Large intestine (tissue), 3 donors: ENCODE measurements around the gene ANO1. TPM values are rescaled to one million over a fixed set of nuclear protein-coding genes. Genes with fewer than 3 reads are reported as not detected.

Experiments used
- DNase-seq, 2 donors: peaks; one replicate each; pipeline versions ENCODE4 v3.0.0 to v3.0.0-alpha.2; 2013
- H3K27ac ChIP-seq: one replicate; pipeline ENCODE4 v1.5.1; 2013; ENCODE audit warnings: low read length
- H3K27me3 ChIP-seq: 2 replicates; pipeline ENCODE4 v1.6.1; 2013; ENCODE audit warnings: low read length; ENCODE audit not compliant: control insufficient read depth, insufficient read depth
- H3K36me3 ChIP-seq: 2 replicates; pipeline ENCODE4 v1.6.1; 2013; ENCODE audit warnings: low read length; ENCODE audit not compliant: control insufficient read depth, insufficient read depth
- H3K4me1 ChIP-seq: one replicate; pipeline ENCODE4 v1.6.1; 2013; ENCODE audit warnings: low read length; ENCODE audit not compliant: control insufficient read depth, insufficient read depth
- H3K4me3 ChIP-seq: one replicate; pipeline ENCODE4 v1.5.1; 2013; ENCODE audit warnings: low read length
- H3K9me3 ChIP-seq: one replicate; pipeline ENCODE4 v1.6.1; 2013; ENCODE audit warnings: mild to moderate bottlenecking, low read depth, low read length, moderate library complexity; ENCODE audit not compliant: control insufficient read depth
- WGBS: methylation state at CpG from one replicate; pipeline ENCODE4 v1.1.5; 2013; ENCODE audit warnings: low lambda C conversion rate; ENCODE audit not compliant: insufficient coverage; 5-methylcytosine and 5-hydroxymethylcytosine counted together
- polyA plus RNA-seq: library from polyadenylated mRNA; unstranded; fragments of 120-200 nt; gene quantifications from one replicate; pipeline ENCODE4 v1.2.1, GENCODE V29; 2013

Gene ANO1
- polyA plus RNA-seq, 1 donor: 12.3 TPM

DNA sequence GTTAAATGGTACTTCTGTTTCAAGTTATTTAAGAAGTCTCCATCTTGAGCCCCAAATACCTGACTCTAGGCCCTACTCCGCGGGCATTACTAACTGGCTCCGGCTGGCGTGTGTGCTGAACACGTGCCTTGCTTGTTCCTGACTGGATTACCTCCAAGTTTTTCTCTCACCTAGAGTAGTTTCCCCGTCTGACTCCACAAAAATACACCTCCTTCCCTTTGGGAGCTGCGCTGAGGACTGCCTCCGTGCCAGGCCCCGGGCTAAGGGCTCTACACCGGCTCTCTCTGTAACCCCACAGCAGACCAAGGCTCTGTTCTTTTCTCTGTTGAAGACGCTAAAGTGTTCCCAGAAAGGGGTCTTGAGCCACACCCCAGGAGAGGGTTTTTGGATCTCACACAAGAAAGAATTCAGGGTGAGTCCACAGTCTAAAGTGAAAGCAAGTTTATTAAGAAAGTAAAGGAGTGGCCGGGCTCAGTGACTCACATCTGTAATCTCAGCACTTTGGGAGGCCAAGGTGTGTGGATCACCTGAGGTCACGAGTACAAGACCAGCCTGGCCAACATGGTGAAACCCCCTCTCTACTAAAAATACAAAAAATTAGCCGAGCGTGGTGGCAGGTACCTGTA lies 61.8 kb downstream of the ANO1 start:
- DNase-seq: peak in 1 of 2 donors; percentile 24
- H3K36me3 ChIP-seq: no peaks in the 10 kb centered on the region
- 66% methylated on average over 3 of the region's 15 CpGs for WGBS
- H3K27ac ChIP-seq: no peak overlapping the region
- no peaks in the 10 kb centered on the region for H3K9me3 ChIP-seq
- H3K4me1 ChIP-seq: peaks cover 10% of the 10 kb centered on the region
- peaks cover 38% of the 10 kb centered on the region for H3K27me3 ChIP-seq
- no peak overlapping the region for H3K4me3 ChIP-seq

DNA sequence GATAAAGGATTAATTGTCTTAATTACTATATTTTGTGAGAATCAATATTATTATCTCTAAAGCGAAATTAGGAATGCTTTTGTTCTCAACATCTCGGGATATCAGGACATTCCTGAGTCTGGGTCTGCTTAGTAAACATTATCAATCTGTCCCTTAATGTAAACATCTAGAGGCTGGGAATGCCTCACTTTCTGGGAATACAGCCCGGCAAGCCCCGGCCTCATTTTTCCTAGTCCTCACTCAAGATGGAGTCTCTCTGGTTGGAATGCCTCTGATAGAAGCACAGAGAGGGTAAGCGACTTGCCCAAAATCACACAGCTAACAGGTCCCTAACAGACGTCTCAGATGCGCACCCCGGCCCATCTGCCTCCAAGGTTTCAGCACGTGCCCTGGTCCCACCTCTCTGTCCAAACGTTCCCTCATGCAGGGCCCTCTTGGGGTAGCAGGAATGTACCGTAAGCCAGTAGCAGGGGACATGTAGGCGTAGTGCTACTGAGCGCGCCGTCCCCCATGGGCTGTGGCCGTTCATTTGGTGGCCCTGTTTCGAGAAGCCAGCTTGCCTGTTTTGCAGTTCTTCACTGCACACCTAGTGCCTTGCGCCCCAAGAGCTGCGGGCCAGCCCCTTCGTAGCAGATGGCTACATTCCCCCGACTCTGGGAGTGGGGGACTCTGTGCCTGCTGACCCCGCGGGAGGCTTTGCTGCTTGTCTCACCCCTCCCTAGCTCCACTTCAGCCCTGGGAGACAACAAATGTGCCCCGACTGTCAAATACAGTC lies 62.8 kb downstream of the ANO1 start:
- Histone ChIP-seq H3K4me1 (peaks cover 10% of the 10 kb centered on the region), H3K9me3 (no peaks in the 10 kb centered on the region), H3K27ac (no peak overlapping the region), H3K27me3 (peaks cover 41% of the 10 kb centered on the region), H3K36me3 (no peaks in the 10 kb centered on the region), H3K4me3 (no peak overlapping the region)
- no CpG with 5 or more reads among the region's 24 CpGs for WGBS
- peak in 1 of 2 donors; percentile 5 for DNase-seq

GRCh38 chr11:70141486-70142220 lies 63.5 kb downstream of the ANO1 start:
- Histone ChIP-seq H3K27me3 (peaks cover 45% of the 10 kb centered on the region), H3K4me3 (no peak overlapping the region)
- no peak for DNase-seq

DNA sequence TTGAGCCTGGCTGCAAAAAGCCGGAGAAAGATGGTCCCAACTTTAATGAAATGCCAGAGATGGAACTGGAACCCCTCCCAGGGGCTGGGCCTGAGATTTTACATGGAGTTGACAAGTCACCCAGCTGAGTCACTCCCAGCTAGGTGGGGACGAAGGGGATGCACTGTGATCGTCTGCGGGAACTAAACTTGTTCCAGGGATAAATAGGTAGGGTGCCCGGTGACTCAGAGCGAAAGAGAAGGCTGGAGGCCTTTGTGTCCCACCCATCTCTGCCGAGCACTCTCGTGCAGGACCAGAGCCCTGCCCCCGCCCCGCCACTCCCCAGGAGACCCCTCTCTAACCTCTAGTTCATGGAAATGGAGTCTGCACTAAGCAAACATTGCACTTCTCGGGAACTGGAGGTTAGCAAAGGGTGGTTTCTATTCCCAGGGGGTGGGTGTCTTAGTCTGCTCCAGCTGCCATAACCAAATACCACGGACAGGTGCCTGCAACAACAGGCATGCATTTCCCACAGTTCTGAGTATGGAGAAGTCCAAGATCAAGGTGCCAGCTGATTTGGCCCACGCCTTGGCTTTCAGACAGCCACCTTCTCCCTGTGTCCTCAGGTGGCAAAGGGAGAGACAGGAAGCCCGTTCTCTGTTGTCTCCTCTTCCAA lies 64.2 kb downstream of the ANO1 start:
- WGBS: no CpG with 5 or more reads among the region's 14 CpGs
- peak in 1 of 2 donors; percentile 4 for DNase-seq
- H3K4me3 ChIP-seq: no peak overlapping the region
- peaks cover 49% of the 10 kb centered on the region for H3K27me3 ChIP-seq
- H3K27ac ChIP-seq: no peak overlapping the region
- no peaks in the 10 kb centered on the region for H3K36me3 ChIP-seq
- peaks cover 10% of the 10 kb centered on the region for H3K4me1 ChIP-seq
- no peaks in the 10 kb centered on the region for H3K9me3 ChIP-seq

More at GRCh38 chr11:70141486-70142220, 63.5 kb downstream of the ANO1 start:
- Histone ChIP-seq H3K9me3 (no peaks in the 10 kb centered on the region), H3K27ac (no peak overlapping the region), H3K4me1 (peaks cover 10% of the 10 kb centered on the region), H3K36me3 (no peaks in the 10 kb centered on the region)
- WGBS: 8% methylated on average over 2 of the region's 20 CpGs

GRCh38 chr11:70144262-70144661 lies 66.1 kb downstream of the ANO1 start:
- peaks cover 54% of the 10 kb centered on the region for H3K27me3 ChIP-seq

GRCh38 chr11:70145071-70145470 lies 67.0 kb downstream of the ANO1 start:
- peaks cover 8% of the 10 kb centered on the region for H3K4me1 ChIP-seq
- no CpG with 5 or more reads among the region's 6 CpGs for WGBS
- no peak for DNase-seq
- no peaks in the 10 kb centered on the region for H3K9me3 ChIP-seq
- peaks cover 54% of the 10 kb centered on the region for H3K27me3 ChIP-seq
- no peak overlapping the region for H3K27ac ChIP-seq
- H3K4me3 ChIP-seq: no peak overlapping the region
- H3K36me3 ChIP-seq: no peaks in the 10 kb centered on the region

More at GRCh38 chr11:70144262-70144661, 66.1 kb downstream of the ANO1 start:
- Histone ChIP-seq H3K36me3 (no peaks in the 10 kb centered on the region), H3K9me3 (no peaks in the 10 kb centered on the region), H3K4me3 (no peak overlapping the region), H3K4me1 (peaks cover 10% of the 10 kb centered on the region), H3K27ac (no peak overlapping the region)
- no CpG with 5 or more reads among the region's 10 CpGs for WGBS
- DNase-seq: no peak

DNA sequence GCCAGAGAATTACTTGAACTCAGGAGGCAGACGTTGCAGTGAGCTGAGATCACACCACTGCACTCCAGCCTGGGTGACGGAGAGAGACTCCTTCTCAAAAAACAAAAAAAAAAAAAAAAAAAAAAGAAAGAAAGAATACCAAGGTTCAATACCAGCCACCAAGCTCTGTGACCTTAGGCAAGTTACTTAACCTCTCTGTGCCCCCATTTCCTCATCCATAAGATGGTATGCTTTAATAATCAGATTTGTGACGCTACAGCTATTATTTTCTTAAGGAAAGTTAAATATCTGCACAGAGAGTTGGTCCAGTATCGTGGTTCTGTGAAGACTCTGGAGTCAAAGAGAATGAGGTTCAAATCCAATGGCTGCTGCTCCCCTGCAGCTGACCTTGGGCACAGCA lies 67.7 kb downstream of the ANO1 start:
- Histone ChIP-seq H3K4me1 (peaks cover 6% of the 10 kb centered on the region), H3K27me3 (peaks cover 52% of the 10 kb centered on the region), H3K36me3 (no peaks in the 10 kb centered on the region), H3K27ac (no peak overlapping the region), H3K4me3 (no peak overlapping the region), H3K9me3 (no peaks in the 10 kb centered on the region)
- 86% methylated on average over 1 of the region's 4 CpGs for WGBS
- no peak for DNase-seq

DNA sequence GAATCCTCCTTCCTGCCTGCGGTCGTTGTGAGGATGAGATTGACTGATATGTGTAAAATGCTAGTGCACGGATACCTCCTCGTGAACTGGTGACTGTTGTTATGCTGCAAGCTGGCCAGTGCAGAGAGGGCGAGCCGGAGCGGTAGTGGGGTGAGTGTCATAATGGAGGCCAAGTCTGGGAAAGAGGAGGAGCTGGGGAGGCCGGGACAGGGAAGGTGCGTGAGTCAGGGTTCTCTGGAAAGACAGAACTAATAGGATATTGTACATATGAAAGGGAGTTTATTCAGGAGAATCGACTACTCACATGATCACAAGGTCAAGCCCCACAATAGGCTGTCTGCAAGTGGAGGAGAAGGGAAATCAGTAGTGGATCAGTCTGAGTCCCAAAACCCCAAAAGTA lies 68.2 kb downstream of the ANO1 start:
- 63% methylated on average over 3 of the region's 10 CpGs for WGBS

GRCh38 chr11:70146895-70147520 lies 68.9 kb downstream of the ANO1 start:
- Histone ChIP-seq H3K4me3 (no peak overlapping the region), H3K36me3 (no peaks in the 10 kb centered on the region), H3K4me1 (no peaks in the 10 kb centered on the region)

More for the DNA sequence above, 68.2 kb downstream of the ANO1 start:
- H3K27me3 ChIP-seq: peaks cover 47% of the 10 kb centered on the region
- H3K36me3 ChIP-seq: no peaks in the 10 kb centered on the region
- peaks cover under 1% of the 10 kb centered on the region for H3K4me1 ChIP-seq
- no peak overlapping the region for H3K4me3 ChIP-seq
- H3K27ac ChIP-seq: no peak overlapping the region
- no peak for DNase-seq
- no peaks in the 10 kb centered on the region for H3K9me3 ChIP-seq

More at GRCh38 chr11:70146895-70147520, 68.9 kb downstream of the ANO1 start:
- WGBS: no CpG with 5 or more reads among the region's 14 CpGs
- Histone ChIP-seq H3K9me3 (no peaks in the 10 kb centered on the region), H3K27me3 (peaks cover 41% of the 10 kb centered on the region), H3K27ac (no peak overlapping the region)
- no peak for DNase-seq
